SIG-M5 treated with dmso at 0.1 percent for 504 hours (cell line): ENCODE results near the gene CNTNAP5.
"Not testable (repeated sequence)": the region's sequence is repeated elsewhere in the genome, so short reads cannot be mapped to it uniquely, and the experiment has no call there.

Source experiments
- DNase-seq: peaks from one replicate; lab custom pipeline; 2025; ENCODE audit not compliant: unreplicated experiment; lab: John Stamatoyannopoulos, UW

The CNTNAP5 gene

DNA sequence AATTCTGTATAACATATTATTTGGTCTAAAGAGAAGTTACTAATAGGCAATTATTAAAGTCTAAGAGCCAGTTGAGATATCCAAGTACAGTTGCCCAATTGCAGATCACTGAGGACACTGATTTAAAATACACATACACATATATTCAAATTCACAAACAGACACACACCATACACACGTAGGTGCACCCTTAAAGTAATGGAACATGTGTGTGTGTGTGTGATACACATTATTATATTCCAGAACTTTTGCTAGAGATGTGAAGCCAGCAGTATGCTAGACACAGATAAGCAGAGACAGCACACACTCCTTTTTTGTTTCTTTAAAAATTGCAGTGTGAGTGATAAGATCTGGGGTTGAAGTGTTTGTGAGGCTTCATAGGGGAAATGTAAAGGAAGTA is 292.5 kb downstream of the CNTNAP5 start:
- DNase-seq, result no peak

DNA sequence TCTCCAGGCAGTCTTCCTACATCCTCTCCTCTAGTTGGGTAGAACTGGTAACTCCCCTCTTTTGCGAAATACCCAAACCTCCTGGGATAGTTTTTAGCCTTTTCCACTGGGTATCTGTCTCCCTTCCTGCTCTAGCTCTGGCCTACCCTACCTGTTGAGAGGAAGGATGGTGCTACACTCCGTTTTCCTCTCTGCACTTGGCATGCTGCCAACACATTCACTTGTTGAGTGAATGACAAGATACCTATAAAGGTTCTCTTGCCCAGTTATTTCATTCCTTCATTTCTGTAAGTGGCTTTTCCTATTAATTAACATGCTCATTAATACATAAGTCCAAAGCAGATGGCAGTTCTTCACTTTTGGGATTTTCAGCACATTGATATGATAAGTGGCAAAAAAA is 293.8 kb downstream of the CNTNAP5 start:
- no peak for DNase-seq

DNA sequence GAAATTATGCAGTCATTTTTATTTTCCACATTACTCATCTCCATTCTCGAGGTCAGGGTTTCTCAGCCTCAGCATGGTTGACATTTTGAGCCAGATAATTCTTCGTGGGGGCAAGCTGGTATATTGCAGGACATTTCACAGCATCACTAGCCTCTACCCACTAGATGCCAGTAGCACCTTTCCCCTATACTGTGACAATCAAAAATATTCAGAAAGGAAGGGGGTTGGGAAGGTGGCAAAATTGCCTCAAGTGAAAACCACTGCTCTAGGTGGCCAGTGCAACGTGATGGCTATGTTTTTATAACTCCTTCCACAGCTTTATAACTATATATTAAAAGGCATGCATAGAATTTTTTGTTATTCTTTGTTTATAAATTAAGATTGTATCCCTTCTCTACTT is 294.5 kb downstream of the CNTNAP5 start:
- no peak for DNase-seq

DNA sequence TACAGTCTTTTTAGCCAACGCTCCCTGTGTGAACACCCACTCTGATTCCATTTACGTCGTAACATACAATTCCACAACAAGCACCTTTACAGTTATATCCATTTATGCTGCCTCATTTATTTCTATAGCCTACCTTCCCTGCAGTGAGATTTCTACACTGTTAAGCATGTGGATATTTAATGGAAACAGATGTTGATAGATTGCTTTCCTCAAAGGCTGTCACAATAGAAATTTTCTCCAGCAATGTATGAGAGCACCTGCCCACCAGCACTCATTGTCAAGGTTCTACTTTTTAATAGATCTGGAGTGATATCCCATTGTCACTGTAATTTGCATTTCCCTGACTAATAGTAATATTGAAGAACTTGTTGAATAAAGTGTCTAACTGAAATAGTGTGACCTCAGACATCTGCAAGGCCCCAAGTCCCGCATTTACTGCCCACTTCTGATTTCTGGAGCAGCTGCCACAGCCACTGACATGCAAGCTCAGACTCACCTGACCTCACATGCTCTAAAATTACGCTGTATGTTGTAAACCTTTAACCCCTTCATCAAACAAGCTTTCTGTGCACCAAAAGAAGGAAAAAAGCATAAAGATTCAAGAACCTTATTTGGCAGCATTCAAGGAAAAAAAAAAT is 295.1 kb downstream of the CNTNAP5 start:
- DNase-seq, result no peak

DNA sequence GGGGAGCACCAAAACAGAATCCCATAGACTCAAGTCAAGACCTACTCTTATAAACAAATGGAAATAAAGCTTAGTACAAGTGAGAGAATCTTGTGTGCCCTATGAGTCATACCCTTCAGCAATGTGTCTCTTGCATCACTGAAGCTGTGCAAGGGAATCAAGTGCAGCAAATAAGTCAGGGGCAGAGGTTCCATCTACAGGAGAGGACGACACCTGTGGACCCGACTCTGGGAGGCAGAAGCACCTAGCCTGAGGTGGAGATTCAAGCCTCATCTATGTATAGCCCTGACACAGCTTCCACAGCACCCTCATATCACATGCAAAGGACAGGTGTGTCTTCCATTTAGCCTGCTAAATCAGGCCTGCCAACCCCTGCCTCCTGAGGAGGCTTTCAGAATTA is 298.2 kb downstream of the CNTNAP5 start:
- DNase-seq, result no peak

DNA sequence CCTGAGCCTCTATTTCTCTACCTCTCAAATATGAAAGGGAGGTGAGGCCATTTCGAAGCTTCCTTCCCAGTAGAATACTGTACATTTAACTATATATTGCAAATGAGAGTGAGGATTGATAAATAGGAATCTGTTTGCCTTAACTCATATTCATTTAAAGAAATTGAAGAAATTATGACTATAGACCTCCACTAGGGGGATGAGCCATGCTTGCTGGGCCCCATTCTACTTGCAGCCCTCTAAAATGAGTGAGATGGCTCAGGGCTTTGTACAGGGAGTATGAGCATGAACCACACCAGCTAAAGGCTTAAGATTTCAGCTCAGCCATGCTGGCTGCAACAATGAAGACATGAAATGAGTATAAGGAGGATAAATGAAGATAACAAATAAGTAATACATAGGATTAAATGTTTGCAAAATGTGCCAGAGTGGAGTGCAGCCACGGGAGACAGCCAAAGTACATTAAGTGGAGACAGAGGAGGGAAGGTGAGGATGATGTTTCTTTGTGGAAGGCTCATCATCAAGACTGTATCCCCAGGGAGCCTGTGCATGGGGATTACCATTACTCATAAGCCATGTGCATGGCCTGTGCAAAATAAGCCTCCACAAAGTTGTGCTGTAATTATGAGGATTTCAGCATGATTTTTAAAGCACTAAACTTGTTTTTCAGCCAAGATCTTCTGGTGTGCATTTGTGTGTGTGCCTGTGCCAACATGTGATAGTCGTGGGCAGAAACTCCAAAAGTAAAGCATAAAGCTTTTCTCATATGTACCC is 300.8 kb downstream of the CNTNAP5 start:
- no peak for DNase-seq

- no peak for DNase-seq
Measured at GRCh38 chr2:124327303-124327702, 302.2 kb downstream of the CNTNAP5 start.

DNA sequence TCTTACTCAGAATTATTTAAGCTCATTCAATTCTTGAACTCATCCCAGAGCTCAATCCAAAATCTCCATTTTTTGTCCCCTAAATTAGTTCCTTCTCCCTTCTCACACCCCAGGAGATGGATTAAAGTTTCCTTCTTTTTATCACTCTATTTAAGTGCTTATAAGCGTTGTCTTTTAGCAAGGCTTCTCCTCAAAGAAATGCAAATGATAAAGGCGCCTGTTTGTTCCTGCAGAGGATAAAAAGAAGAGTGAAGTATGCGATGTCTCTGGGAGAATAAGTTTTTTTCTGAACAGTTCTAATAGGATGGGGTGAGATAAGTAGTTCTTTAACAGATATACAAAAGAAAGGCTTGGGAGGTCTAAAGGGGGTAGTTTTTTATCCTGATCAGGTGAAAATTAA is 303.3 kb downstream of the CNTNAP5 start:
- no peak for DNase-seq

DNA sequence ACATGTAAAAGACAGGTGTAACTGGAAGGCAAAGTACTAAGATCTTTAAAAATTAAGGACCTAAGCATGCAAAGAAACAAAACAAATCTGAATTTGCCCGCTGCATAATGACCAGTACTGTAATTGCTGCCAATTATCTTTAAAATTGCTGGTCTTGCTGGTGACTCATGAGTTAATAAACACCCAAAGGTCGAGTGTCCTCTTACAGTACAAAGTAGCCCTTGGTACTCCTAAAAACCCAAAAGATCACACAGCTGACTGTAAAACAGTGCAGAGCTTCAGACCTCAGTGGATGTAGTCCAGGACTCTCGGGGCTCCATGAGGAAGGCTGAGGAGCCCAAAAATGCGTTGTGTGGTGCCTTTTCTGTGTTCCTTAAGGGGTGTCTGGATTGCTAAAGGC is 308.7 kb downstream of the CNTNAP5 start:
- no peak for DNase-seq

DNA sequence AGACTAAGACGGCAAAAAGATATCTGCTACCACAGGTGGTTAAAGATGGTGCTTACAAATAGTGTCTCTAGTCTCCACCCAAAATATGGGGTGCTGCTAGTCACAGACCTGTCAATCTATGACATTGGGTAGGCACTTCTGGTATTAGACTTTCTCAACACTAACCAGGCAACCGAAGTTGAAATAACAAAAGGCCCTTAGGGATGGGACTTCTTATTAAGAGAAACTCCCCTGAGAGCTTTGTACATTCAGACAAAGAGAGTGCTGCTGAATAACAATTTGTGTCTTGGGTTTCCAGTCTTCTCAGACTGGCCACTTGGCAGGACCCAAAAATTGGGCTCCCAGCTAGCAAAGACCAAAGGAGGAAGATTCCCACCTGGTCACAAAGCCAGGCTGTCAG is 310.0 kb downstream of the CNTNAP5 start:
- DNase-seq, result no peak

DNA sequence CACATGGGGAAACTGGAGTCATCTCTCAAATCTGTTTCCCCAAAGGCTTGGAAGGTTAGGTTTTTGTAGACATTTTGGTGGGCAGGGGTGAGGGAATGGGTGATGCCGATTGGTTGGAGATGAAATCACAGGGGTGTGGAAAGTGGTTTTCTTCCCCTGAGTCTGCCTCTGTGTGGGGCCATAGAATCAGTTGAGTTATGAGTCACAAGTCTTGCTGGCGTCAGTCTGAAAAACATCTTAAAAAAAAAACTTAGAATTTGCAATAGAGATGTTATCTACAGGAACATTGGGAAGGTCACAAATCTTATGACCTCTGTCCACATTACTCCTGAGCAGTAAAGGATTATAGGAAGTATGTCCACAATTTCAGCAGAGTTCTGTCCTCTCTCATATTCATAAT is 314.6 kb downstream of the CNTNAP5 start:
- no peak for DNase-seq

GRCh38 chr2:124343827-124344498 is 318.9 kb downstream of the CNTNAP5 start:
- no peak for DNase-seq

GRCh38 chr2:124347209-124347608 is 322.1 kb downstream of the CNTNAP5 start:
- DNase-seq, result no peak

GRCh38 chr2:124353656-124354055 is 328.6 kb downstream of the CNTNAP5 start:
- DNase-seq, result no peak

DNA sequence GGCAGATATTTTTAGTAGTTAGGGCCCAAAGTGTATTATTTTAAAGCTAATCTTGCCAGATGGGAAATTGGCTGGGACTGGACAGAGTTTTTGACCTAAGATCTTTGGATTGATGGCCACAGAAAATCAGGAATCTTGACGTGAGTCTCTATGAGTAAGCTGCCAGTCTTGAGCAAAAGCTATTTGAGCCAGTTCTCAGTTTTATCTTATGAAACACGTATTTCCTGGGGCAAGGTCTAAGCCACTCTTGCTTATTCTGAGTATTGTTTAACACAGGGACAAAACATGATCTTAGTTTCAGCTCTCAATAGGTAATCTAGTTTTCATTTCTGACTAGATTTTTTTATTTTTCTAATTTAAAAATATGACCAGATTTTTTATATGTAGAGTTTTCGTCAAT is 329.4 kb downstream of the CNTNAP5 start:
- no peak for DNase-seq

DNA sequence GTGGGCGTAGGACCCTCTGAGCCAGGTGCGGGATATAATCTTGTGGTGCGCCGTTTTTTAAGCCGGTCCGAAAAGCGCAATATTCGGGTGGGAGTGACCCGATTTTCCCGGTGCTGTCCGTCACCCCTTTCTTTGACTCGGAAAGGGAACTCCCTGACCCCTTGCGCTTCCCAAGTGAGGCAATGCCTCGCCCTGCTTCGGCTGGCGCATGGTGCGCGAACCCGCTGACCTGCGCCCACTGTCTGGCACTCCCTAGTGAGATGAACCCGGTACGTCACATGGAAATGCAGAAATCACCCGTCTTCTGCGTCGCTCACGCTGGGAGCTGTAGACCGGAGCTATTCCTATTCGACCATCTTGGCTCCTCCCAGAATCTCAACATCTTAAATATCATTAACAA is 336.9 kb downstream of the CNTNAP5 start:
- DNase-seq, result not testable (repeated sequence)

GRCh38 chr2:124369181-124369580 is 344.1 kb downstream of the CNTNAP5 start:
- no peak for DNase-seq

DNA sequence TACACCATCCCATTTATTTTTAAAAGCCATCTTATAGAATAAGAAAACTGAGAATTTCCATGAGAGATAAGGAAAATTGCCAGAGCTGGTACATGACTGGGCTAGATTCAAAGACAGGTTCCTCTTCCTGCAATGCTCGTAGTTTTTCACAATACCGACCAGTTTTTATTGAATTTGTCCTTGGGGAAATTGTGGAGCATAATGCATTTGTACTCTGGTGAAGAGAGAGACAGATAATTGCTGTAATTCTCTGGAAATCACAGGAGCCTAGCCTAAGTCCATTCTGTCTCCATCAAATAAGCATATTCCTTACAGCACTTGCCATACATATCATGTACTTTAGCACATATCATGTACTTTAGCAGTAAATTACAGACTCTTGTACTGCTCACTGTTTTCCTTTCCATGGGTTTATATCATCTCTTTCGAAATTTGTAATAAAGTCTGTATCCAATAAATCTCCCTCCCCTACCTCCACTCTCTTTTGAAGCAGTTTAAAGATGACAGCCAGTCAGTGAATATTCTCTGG is 355.2 kb downstream of the CNTNAP5 start:
- no peak for DNase-seq

DNA sequence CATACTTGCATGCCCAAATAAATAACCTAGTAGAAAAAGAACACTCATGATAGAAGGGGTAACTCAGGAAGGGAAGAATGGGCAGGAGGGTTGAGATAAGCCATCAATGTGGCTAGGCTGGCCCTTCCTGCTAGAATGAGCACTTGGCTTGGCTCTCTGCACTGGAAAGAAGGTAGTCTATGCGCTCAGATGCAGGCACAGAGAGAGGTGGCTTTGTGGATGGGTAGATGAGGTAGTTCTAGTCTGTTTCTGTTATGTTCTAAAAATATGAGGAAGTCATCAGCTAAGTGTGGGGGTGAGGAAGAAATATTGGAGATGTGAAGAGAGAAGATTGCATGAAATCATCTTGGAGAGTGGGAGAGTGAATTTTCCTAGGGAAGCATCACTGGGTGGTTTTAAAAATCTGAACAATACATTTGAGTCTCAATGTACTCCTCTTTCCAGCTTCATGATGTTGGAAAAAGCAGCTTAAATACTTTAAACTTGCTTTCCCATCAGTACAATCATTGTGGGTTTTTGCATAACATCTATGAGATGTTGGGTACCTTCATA is 357.1 kb downstream of the CNTNAP5 start:
- DNase-seq, result no peak

DNA sequence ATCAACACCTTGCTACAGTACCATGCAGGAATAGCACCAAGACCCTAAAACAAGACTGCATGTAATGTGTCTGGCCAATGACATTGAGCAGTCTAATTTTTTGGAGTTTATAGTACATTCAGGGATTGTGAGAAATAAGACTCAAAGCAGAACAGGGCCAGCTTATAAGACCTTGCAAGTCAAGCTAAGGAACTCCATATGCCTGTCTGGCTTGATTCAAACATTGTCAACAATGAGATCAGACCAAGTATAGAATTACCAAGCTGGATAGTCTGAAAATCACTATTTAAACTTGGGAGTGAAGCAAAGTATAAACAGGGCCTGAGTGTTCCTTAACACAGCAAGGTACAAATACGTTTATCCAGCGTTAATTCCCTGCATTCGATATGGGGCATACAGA is 370.9 kb downstream of the CNTNAP5 start:
- DNase-seq, result no peak

DNA sequence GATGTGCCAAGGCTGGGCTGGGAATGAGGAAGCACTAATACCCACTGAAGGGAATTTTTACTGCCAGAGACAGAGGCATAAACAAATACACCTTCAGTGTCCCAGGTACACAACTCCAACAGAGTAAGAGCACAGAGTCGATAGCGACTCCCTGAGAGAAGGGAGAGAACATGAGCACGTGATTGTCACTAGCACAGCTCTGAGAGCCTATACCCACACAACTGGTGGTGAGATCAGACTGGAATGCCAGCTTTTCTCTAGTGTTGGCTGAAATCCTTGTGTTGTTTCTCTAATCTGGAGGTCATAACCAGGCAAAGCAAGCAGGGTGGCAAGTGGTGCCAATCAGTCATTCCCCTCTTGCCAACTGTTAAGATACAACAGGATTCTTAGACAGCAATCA is 377.2 kb downstream of the CNTNAP5 start:
- DNase-seq, result no peak
